AG09309 (cell line): ENCODE results near the gene ZNF644.

ENCODE experiments used
- DNase-seq: peaks from one replicate; pipeline ENCODE4 v3.0.0-alpha.2; 2010; ENCODE audit warnings: low read depth
- H3K4me3 ChIP-seq: 2 replicates; pipeline ENCODE4 v1.5.1; 2011; ENCODE audit warnings: mild to moderate bottlenecking, low read depth, low read length, moderate library complexity; ENCODE audit not compliant: control insufficient read depth
- TF ChIP-seq, protein P1 (sequence below): IDR thresholded peaks from 2 replicates; pipeline ENCODE4 v1.5.1; 2011; ENCODE audit warnings: mild to moderate bottlenecking, low read depth, low read length, inconsistent platforms; ENCODE audit not compliant: insufficient read depth, control insufficient read depth; ENCODE audit errors: missing control alignments

ZNF644 gene

GRCh38 chr1:91013302-91013701 lies 8.5 kb downstream of the ZNF644 start:
- TF ChIP-seq, protein P1, sequence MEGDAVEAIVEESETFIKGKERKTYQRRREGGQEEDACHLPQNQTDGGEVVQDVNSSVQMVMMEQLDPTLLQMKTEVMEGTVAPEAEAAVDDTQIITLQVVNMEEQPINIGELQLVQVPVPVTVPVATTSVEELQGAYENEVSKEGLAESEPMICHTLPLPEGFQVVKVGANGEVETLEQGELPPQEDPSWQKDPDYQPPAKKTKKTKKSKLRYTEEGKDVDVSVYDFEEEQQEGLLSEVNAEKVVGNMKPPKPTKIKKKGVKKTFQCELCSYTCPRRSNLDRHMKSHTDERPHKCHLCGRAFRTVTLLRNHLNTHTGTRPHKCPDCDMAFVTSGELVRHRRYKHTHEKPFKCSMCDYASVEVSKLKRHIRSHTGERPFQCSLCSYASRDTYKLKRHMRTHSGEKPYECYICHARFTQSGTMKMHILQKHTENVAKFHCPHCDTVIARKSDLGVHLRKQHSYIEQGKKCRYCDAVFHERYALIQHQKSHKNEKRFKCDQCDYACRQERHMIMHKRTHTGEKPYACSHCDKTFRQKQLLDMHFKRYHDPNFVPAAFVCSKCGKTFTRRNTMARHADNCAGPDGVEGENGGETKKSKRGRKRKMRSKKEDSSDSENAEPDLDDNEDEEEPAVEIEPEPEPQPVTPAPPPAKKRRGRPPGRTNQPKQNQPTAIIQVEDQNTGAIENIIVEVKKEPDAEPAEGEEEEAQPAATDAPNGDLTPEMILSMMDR = no peak
- DNase-seq = no peak
- H3K4me3 ChIP-seq = no peak overlapping the region

DNA sequence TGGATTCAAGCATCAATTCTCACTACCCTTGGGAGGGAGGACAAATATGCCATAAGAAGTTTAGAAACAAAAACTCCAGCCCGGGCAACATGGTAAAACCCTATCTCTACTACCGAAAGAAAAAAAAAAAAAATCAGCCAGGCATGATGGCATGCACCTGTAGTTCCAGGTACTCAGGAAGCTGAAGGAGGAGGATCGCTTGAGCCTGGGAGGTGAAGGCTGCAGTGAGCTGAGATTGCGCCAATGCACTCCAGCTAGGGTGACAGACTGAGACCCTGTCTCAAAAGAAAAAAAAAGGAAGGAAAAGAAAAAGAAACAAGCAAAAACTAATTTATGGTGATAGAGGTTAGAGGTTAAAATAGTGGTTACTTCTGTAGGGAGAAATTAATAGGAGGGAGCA lies 9.6 kb downstream of the ZNF644 start:
- TF ChIP-seq, protein P1 = no peak
- no peak overlapping the region for H3K4me3 ChIP-seq
- no peak for DNase-seq

DNA sequence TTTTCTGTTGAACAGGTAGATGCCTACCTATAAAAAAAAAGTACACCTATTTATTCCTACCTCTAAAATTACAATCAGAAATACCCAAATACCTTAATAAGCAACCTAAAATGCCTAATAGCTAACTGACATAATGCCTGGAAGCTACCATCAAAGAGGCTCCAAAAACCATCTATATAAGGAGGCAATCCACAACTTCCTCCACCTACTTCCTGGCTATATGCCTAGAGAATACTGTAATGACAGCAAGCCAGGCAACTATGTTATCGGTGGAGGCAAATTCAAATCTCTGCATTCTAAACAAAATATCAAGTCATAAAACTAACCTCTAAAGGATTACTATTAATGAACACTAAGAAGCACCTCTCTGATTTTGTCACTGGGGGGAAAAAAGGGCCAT lies 10.1 kb downstream of the ZNF644 start:
- DNase-seq = no peak
- TF ChIP-seq, protein P1 = no peak
- H3K4me3 ChIP-seq = no peak overlapping the region

DNA sequence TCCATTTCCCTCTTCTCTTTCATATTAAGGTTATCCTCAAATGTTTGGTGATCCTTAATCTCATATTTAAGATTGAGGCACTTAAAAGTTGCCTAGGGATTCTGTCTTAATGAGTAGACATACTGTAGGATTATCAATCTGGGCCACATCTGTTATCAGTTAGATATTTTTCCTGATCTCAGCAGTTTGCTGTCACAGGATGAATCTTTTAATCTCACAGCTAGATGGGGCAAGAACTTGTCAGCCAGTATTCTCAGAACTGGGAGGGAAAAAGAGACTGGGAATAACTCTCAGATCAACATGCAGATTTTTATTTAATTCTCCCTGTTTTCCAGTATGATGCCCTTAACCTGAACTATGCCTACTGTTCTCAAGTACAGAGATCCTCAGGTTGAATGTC lies 14.0 kb downstream of the ZNF644 start:
- no peak overlapping the region for H3K4me3 ChIP-seq
- TF ChIP-seq, protein P1 = no peak
- no peak for DNase-seq

DNA sequence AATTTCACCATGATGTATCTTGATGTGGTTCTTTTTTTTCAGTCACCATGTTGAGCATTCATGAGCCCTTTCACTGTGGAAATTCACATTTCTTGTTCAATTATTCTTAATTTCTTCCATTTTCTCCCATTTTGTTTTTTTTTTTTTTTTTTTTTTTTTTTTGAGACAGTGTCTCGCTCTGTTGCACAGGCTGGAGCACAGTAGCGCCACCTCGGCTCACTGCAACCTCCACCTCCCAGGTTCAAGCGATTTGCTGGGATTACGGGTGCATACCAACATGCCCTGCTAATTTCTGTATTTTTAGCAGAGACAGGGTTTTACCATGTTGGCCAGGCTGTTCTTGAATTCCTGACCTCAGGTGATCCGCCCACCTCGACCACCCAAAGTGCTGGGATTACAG lies 14.7 kb downstream of the ZNF644 start:
- DNase-seq = no peak
- no peak overlapping the region for H3K4me3 ChIP-seq
- TF ChIP-seq, protein P1 = no peak

- TF ChIP-seq, protein P1 = no peak
- no peak overlapping the region for H3K4me3 ChIP-seq
- no peak for DNase-seq
Observed at GRCh38 chr1:91006113-91006908, 15.5 kb downstream of the ZNF644 start.

GRCh38 chr1:91005285-91005684 lies 16.6 kb downstream of the ZNF644 start:
- TF ChIP-seq, protein P1 = no peak
- no peak for DNase-seq
- H3K4me3 ChIP-seq = no peak overlapping the region
